Astrocyte (in vitro differentiated cells and primary cell): ENCODE measurements around the gene EPHB2.

ENCODE experiments used
- EZH2 ChIP-seq: IDR thresholded peaks from 2 replicates; pipeline ENCODE4 v1.6.1; 2012; ENCODE audit warnings: mild to moderate bottlenecking, low read length, inconsistent platforms; ENCODE audit not compliant: insufficient read depth
- TF ChIP-seq, protein P1 (sequence below): IDR thresholded peaks from 2 replicates; pipeline ENCODE4 v1.5.1; 2011; ENCODE audit warnings: low read depth, mild to moderate bottlenecking, inconsistent platforms, low read length, moderate library complexity; ENCODE audit not compliant: insufficient read depth

DNA sequence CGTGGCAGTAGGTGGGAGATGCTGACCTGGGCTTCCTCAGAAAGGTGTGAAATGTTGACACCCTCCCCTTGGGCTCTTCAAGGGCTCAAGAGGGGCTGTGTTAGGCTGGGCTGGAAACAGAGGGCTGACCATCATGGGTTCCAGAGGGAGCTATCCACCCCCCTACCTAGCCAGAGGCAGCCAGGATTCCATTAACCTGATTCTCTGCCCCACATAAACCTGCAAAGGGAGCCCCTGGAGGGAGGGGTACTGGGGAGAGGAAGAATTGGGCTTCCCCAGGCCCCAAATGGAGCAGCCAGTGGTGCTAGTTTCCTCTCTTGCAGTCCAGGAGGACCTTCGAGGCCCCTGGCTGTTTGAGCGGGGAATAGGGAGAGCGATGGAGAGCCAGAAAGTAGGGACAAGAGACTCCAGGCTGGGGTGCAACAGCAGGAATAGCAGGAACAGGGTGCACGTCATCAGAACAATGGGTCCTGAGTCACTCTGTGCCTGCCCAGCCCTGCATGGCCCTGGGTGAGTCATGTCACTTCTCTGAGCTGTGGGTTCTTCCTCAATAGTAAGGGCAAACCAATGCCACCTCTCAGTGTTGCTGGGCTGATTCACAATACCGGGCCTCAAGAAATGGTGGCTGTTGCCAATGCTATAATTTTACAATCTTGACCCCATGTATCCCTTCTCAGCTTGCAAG lies 121.2 kb downstream of the EPHB2 start:
- TF ChIP-seq, protein P1, sequence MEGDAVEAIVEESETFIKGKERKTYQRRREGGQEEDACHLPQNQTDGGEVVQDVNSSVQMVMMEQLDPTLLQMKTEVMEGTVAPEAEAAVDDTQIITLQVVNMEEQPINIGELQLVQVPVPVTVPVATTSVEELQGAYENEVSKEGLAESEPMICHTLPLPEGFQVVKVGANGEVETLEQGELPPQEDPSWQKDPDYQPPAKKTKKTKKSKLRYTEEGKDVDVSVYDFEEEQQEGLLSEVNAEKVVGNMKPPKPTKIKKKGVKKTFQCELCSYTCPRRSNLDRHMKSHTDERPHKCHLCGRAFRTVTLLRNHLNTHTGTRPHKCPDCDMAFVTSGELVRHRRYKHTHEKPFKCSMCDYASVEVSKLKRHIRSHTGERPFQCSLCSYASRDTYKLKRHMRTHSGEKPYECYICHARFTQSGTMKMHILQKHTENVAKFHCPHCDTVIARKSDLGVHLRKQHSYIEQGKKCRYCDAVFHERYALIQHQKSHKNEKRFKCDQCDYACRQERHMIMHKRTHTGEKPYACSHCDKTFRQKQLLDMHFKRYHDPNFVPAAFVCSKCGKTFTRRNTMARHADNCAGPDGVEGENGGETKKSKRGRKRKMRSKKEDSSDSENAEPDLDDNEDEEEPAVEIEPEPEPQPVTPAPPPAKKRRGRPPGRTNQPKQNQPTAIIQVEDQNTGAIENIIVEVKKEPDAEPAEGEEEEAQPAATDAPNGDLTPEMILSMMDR, result no peak
- no peak for TF ChIP-seq EZH2
